Activated CD4-positive, alpha-beta T cell treated with anti-CD3 and anti-CD28 coated beads, Interleukin-2, amount 50 U/mL, for 16 hours (primary cell): ENCODE data around the gene FAM180A.
"Not testable (repeated sequence)": the region's sequence is repeated elsewhere in the genome, so short reads cannot be mapped to it uniquely, and the experiment has no call there.

Experiments
- DNase-seq: peaks from one replicate; pipeline ENCODE4 v3.0.0-alpha.2; 2020

Gene FAM180A

DNA sequence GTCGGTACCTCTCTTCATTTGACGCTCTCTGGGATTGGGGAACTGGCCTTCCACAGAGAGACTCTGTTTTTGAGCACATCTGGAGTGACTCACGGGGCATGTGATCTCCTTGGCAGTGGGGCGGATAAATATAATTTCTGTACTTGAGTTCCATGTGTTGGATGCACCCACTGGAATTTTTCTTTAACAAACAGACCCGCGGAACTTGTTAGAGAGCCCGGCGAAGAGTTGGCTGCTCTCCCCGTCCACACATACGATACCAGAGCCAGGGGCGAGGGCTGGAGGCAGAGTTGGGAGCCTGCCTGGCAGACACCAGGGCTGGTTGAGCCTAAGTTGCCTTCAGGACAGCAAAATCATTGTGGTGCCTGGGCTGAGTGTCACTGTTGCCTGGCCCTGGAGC is at the start of gene FAM180A:
FAM180A (minus strand) TSS at position 44 of the 400 bp plus-strand sequence. CDS start 233 bp downstream, outside the sequence.
- no peak for DNase-seq

DNA sequence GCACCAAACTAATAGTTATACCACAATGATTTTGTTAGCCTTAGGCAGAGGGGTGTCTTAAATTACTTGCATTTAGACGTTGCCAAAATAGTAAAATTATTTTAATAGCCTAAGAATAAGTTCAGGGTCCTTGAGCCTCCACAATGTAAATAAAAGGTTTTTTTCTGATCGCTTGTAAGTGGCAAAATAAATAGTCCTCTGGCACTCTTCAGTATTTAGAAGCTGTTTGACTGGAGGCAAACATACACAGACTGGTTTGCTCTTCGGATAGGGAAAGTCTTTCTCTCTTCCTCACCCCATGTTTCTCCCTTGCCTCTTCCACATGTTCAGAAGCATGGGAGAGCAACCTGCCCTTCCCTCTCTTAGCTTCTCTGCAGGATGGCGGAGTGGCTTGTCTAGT is 49.5 kb upstream of the FAM180A start:
- DNase-seq = no peak

- no peak for DNase-seq
These were observed 47.4 kb upstream of the FAM180A start for GRCh38 chr7:135795846-135796570.

- no peak for DNase-seq
These were observed 45.2 kb upstream of the FAM180A start for GRCh38 chr7:135793841-135794240.

- DNase-seq = no peak
These were observed 44.3 kb upstream of the FAM180A start for GRCh38 chr7:135792866-135793265.

DNA sequence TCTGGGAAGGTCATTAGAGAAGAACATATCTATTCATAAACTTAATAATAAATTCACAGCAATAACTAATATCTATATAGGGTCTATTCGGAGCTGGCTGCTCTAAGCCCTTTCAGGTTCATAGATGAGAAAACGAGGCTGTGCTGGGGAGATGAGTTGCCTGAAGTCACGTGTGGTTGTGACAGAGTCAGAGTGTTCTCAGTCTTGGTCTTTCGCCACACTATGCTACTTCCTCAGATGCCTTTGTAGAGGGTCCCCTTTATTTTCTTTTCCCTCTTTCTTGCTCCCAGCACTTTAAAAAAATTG is 43.7 kb upstream of the FAM180A start:
- DNase-seq = no peak

- no peak for DNase-seq
These were observed 43.1 kb upstream of the FAM180A start for GRCh38 chr7:135791543-135792362.

DNA sequence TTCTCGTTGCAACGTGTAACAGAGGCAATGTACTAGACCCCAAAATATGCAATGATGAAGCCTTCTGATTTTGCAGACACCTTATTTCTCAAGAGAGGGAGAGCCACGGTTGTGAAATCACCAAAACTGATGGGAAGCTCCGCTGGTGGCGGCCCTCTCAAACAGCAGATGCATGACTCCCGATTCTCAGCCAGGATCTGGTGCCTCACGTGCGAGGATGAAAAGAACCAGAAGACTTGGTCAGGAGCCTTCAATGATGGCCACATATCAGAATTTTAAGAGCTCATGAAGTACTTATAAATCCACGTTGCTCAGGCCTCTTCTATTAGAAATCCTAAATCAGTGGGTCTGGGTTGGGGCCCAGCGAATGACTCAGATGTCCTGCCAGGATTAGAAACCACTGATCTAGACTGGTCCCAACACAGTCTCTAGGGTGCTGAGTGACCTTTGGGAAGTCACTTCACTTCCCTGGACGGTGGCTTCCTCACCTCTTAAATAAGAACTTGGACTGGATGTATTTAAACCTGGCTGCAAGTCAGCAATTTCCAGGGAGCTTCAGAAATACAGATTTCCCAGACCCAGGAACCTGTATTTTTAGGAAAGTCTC is 41.9 kb upstream of the FAM180A start:
- no peak for DNase-seq

DNA sequence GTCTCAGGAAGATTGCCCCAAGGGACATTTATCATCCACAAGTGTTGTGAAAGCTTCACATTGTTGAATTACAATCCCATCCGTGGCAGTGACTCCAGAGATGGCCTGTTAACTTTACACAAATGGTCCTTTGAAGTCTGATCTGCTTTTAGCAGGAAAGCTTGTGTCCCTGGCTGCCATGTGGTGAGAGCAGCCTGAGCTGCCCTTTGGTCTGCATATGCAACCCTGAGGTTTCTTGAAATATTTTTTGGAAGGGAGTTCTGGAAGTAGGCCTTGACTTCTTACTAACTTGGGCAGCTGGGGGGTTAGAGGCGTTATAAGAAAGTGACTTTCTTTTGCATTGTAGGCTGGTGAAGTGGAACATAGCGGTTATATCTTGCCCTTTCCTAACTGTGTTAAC is 41.3 kb upstream of the FAM180A start:
- no peak for DNase-seq

- DNase-seq = no peak
These were observed 40.8 kb upstream of the FAM180A start for GRCh38 chr7:135789431-135789830.

DNA sequence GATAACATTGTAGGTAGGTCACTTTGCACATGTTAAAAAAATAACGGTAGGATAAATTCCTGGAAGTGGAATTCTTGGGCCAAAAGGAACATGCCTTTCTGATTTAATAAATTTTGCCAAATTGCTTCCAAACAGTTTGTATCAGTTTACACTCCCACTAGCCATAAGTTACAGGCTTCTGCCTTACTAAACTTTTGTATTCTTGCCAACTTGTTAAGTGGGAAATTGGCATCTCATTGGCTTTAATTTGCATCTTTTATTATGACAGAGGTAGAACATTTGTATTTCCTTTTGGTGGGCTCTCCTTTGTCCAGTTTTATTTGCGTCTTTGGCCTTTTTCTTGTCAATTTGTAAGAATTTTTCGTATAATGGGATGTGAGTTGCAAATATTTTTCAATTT is 38.3 kb upstream of the FAM180A start:
- DNase-seq = no peak

GRCh38 chr7:135785065-135785464 is 36.5 kb upstream of the FAM180A start:
- no peak for DNase-seq

GRCh38 chr7:135784013-135784412 is 35.4 kb upstream of the FAM180A start:
- no peak for DNase-seq

GRCh38 chr7:135782801-135783200 is 34.2 kb upstream of the FAM180A start:
- DNase-seq = no peak

GRCh38 chr7:135782377-135782776 is 33.8 kb upstream of the FAM180A start:
- DNase-seq = no peak

- no peak for DNase-seq
These were observed 29.2 kb upstream of the FAM180A start for GRCh38 chr7:135777626-135778398.

- not testable (repeated sequence) for DNase-seq
These were observed 27.3 kb upstream of the FAM180A start for GRCh38 chr7:135775915-135776314.

DNA sequence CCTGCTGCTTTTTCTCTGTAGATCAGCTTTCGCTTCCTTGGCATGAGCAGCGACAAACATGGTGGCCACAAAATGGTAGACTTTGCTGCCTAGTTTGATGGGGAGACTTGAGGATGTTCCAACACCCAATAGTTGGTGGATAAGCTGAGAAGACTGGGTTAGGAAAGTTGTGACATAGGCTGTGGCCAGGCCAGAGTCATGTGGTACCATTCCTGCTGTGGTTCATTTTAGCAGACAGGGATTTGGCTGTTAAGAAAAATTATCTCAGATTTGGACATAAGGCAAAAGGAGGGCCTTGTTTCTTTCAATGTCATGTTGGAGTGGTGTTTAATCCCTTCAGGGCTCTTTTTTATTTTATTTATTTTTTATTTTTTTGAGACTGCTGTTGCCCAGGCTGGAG is 26.6 kb upstream of the FAM180A start:
- DNase-seq = no peak

GRCh38 chr7:135774284-135774683 is 25.7 kb upstream of the FAM180A start:
- DNase-seq = no peak

GRCh38 chr7:135773464-135773863 is 24.9 kb upstream of the FAM180A start:
- no peak for DNase-seq

DNA sequence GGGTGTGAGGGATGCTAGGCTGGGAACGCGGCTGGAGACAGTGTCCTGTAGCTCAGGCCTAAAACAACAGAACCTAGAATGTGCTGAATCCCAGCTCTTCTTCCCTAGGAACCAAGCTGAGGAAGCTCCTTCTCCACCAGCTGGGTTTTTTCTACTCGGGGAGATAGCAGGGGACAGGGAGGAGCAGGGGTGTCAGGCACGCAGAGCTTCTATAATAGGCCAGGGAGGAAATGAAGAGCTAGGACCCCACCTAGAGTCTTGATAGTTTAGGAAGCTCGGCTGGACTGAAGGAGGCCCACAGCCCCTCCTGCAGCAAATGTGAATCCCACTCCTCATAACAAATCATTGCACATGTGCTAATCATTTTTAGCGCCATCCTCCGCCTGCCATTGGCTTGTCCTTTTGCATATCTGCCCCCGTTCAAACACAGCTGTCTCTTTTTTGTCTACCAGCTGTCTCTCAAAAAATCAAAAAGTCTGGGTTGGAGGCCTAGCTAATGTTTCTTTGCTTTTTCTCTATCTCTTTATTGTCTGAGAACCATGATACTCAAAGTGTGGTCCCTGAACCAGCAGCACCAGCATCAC is 24.1 kb upstream of the FAM180A start:
- DNase-seq = no peak

DNA sequence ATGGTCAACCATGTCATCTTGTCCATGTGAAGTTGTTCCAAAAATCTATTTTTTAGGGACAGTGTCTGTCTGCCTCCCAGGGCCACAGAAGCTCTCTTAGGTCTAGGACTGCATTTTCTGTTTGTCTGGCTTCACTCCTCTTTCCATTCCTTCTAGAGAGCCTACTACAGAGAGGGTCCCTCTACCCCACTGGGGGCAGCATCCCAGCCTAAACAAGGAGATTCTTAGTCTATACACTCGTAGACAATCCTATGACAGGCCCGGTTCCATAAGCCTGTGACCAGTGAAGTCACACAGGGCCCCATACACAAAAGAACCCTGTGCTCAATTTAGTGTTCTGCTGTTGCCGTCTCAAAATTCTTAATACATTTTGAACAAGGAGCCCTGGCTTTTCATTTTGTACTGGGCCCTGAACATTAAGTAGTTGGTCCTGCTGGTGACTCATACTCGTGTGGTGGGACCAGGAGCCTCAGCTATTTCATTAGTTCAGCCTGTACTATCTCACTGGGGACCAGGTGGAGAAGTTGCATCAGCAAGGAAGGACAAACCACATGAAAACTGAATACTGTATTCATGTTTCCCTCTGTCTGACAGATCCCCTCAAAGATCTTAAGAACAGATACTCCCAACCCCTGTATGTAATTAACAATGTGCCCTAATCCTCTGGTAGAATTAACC is 23.5 kb upstream of the FAM180A start:
- no peak for DNase-seq
